Epithelial cell of proximal tubule (primary cell): ENCODE results near the gene C1QA. TPM values are rescaled to one million over a fixed set of nuclear protein-coding genes. Genes with fewer than 3 reads are reported as not detected.

ENCODE experiments used
- DNase-seq: peaks from one replicate; pipeline ENCODE4 v3.0.0-alpha.2; 2011; ENCODE audit warnings: low read depth
- H3K4me3 ChIP-seq: 2 replicates; pipeline ENCODE4 v1.5.1; 2011; ENCODE audit warnings: low read depth, mild to moderate bottlenecking, low read length
- total RNA-seq: library from RNA; depleted of rRNA; stranded (reverse); fragments of >200 nt; gene quantifications from 2 replicates; pipeline ENCODE4 v1.2.3, GENCODE V29; 2015
- TF ChIP-seq, protein P1 (sequence below): conservative IDR thresholded peaks from 2 replicates; pipeline ENCODE4 v1.5.1; 2012; ENCODE audit warnings: low read depth, mild to moderate bottlenecking, low read length

The C1QA gene
- total RNA-seq, 1 donor from 2014 or later: not detected

DNA sequence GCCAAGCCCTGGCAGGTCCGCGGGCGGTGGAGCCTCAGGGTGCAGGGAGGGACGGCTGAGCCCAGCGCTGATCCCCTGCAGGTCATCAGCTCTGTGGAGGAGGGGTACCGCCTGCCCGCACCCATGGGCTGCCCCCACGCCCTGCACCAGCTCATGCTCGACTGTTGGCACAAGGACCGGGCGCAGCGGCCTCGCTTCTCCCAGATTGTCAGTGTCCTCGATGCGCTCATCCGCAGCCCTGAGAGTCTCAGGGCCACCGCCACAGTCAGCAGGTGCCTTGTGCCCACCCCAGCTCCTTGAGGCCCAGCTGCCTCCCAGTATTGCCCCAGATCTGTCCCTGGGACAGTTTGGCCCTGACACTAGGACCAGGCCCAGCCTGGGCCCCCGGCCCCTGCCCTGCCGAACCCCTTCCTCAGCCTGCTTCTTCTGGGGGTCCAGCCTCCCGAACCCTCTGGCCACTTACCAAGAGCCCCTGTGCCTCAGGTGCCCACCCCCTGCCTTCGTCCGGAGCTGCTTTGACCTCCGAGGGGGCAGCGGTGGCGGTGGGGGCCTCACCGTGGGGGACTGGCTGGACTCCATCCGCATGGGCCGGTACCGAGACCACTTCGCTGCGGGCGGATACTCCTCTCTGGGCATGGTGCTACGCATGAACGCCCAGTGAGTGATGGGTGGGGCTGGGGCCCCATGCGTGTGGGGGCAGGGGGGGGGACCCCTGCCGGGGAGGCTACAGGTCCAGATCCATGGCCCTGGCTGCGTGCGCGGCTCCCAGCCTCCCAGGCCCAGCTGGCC lies 35.4 kb upstream of the C1QA start:
- DNase-seq: no peak
- TF ChIP-seq, protein P1, sequence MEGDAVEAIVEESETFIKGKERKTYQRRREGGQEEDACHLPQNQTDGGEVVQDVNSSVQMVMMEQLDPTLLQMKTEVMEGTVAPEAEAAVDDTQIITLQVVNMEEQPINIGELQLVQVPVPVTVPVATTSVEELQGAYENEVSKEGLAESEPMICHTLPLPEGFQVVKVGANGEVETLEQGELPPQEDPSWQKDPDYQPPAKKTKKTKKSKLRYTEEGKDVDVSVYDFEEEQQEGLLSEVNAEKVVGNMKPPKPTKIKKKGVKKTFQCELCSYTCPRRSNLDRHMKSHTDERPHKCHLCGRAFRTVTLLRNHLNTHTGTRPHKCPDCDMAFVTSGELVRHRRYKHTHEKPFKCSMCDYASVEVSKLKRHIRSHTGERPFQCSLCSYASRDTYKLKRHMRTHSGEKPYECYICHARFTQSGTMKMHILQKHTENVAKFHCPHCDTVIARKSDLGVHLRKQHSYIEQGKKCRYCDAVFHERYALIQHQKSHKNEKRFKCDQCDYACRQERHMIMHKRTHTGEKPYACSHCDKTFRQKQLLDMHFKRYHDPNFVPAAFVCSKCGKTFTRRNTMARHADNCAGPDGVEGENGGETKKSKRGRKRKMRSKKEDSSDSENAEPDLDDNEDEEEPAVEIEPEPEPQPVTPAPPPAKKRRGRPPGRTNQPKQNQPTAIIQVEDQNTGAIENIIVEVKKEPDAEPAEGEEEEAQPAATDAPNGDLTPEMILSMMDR: no peak
- H3K4me3 ChIP-seq: no peak overlapping the region

DNA sequence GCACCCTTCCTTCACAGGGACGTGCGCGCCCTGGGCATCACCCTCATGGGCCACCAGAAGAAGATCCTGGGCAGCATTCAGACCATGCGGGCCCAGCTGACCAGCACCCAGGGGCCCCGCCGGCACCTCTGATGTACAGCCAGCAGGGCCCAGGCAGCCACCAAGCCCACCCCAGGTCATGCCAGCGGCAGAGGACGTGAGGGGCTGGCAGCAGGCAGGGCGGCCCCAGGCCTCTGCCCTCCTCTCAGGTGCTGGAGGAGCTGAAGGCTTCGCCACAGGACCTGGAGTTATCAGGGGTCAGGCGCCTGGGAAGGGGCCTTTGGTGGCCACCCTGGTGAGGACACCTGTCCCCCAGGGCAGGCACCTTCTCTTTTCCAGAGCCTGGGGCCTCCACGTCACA lies 34.8 kb upstream of the C1QA start:
- TF ChIP-seq, protein P1: no peak
- H3K4me3 ChIP-seq: no peak overlapping the region
- DNase-seq: no peak

DNA sequence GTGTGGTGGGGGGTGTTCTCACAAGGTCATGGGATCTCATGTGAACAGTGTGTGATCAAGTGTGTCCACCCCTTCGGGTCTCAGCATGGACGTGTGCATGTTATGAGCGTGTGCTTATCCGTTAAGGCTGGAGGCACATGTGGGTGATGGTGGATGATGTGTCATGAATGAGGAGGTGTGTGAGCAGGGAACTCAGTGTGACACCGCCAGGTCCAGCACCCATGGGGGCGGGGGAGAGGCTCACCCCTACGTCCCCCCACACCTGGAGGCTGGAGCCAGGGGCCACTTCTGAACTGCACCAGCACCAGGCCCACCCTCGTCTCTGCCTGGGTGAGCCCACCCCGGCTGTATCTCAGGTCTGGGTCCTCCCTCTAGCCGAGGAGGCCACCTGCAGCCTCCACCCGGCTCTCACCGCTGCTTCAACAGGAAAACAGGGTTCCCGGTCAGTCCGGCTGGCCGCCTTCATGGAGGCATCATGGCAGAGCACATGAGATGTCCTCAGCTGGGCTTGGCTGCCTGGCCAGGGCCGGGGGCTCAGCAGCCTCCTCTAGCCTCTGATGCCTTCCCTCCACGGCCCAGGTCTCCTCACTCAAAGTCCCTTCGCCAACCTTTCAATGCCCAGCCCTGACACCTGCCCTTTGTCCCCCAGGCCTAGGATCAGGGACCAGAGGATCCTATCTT lies 34.2 kb upstream of the C1QA start:
- DNase-seq: no peak
- TF ChIP-seq, protein P1: no peak
- no peak overlapping the region for H3K4me3 ChIP-seq

DNA sequence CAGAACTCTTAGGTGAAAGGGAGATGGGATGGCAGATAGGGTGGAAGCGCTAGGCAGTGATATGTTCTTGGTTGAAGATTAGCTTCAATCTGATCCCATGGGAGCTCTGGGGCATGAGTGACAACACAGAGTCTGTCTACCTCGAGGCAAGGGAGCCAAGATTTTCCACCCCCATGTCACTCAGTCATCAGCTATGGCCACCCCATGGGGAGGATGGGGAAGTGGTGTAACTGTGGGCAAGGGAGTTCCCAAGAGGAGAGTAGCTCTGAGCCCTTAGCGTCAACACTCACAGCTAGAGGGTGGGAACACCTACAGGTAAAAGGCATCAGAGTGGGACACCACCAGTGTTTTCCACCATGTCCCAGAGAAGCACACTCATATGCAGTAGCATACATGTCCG lies 30.3 kb upstream of the C1QA start:
- TF ChIP-seq, protein P1: no peak
- no peak overlapping the region for H3K4me3 ChIP-seq
- peak; percentile 1 for DNase-seq

GRCh38 chr1:22607154-22607553 lies 29.3 kb upstream of the C1QA start:
- TF ChIP-seq, protein P1: no peak
- H3K4me3 ChIP-seq: no peak overlapping the region
- no peak for DNase-seq

- H3K4me3 ChIP-seq: no peak overlapping the region
- DNase-seq: no peak
- TF ChIP-seq, protein P1: no peak
These were observed 28.1 kb upstream of the C1QA start for GRCh38 chr1:22608361-22608760.
